ENCODE results near the gene PDCD11.
"Not testable (repeated sequence)": the region's sequence is repeated elsewhere in the genome, so short reads cannot be mapped to it uniquely, and the experiment has no call there.

PDCD11 gene

GRCh38 chr10:103416436-103417147, 20.2 kb downstream of the PDCD11 start:
- peak; percentile 72 to 75 for DNase-seq

GRCh38 chr10:103417148-103417469, 20.7 kb downstream of the PDCD11 start:
- not testable (repeated sequence) for DNase-seq

GRCh38 chr10:103417601-103418000, 21.2 kb downstream of the PDCD11 start:
- DNase-seq = no peak

- no peak for DNase-seq
Observed at GRCh38 chr10:103419101-103419500, 22.7 kb downstream of the PDCD11 start.

- DNase-seq = no peak
Observed at GRCh38 chr10:103423748-103424147, 27.3 kb downstream of the PDCD11 start.

- DNase-seq = no peak
Observed at GRCh38 chr10:103427866-103428265, 31.4 kb downstream of the PDCD11 start.

GRCh38 chr10:103428989-103429643, 32.7 kb downstream of the PDCD11 start:
- DNase-seq = no peak

- DNase-seq = no peak
Observed at GRCh38 chr10:103429647-103430046, 33.2 kb downstream of the PDCD11 start.

GRCh38 chr10:103431902-103432301, 35.5 kb downstream of the PDCD11 start:
- no peak for DNase-seq

GRCh38 chr10:103433858-103434257, 37.4 kb downstream of the PDCD11 start:
- DNase-seq = peak; percentile 92 to 96

- DNase-seq = no peak
Observed at GRCh38 chr10:103439776-103440175, 43.4 kb downstream of the PDCD11 start.

- DNase-seq = no peak
Observed at GRCh38 chr10:103440416-103440815, 44.0 kb downstream of the PDCD11 start.

- DNase-seq = no peak
Observed at GRCh38 chr10:103441206-103441605, 44.8 kb downstream of the PDCD11 start.

- DNase-seq = no peak
Observed at GRCh38 chr10:103441611-103442010, 45.2 kb downstream of the PDCD11 start.

- DNase-seq = peak; percentile 58 to 79
Observed at GRCh38 chr10:103442031-103442461, 45.6 kb downstream of the PDCD11 start.

GRCh38 chr10:103443475-103444185, 47.2 kb downstream of the PDCD11 start:
- DNase-seq = no peak

GRCh38 chr10:103444478-103444877, 48.1 kb downstream of the PDCD11 start:
- no peak for DNase-seq

GRCh38 chr10:103445366-103445765, 48.9 kb downstream of the PDCD11 start:
- DNase-seq = no peak

GRCh38 chr10:103445767-103446567, 49.5 kb downstream of the PDCD11 start:
- peak; percentile 57 to 71 for DNase-seq

GRCh38 chr10:103447187-103447586, 50.8 kb downstream of the PDCD11 start:
- DNase-seq = no peak

GRCh38 chr10:103448746-103449145, 52.3 kb downstream of the PDCD11 start:
- peak; percentile 43 to 63 for DNase-seq

- DNase-seq = no peak
Observed at GRCh38 chr10:103449208-103450144, 53.0 kb downstream of the PDCD11 start.

Data from inflammatory macrophage (primary cell).